RWPE1 (cell line): ENCODE results near the gene WASF2.
A peak's percentile ranks its signal among the peaks of the same experiment; 100 is the strongest.

Experiments
- CTCF ChIA-PET: fragments of 350-600 bp; sonication (Branson Sonifier 250); formaldehyde crosslinking; extraction: SDS; loops from one replicate; lab custom pipeline; 2021; lab: Yijun Ruan, JAX
- POLR2A ChIA-PET: fragments of 400-600 bp; formaldehyde crosslinking; extraction: SDS; loops from one replicate; lab custom pipeline; 2020; ENCODE audit warnings: antibody characterized with exemption; ENCODE audit not compliant: low non-redundant PET; lab: Yijun Ruan, JAX
- DNase-seq: peaks from one replicate; pipeline ENCODE4 v3.0.0; 2012; ENCODE audit warnings: low spot score
- H3K27ac ChIP-seq: fragments of 450-650 bp; 2 replicates; pipeline ENCODE4 v1.5.1; 2017
- TF ChIP-seq, protein P1 (sequence below): fragments of 450-650 bp; conservative IDR thresholded peaks from 2 replicates; pipeline ENCODE4 v1.5.1; 2017; ENCODE audit warnings: low read depth, mild to moderate bottlenecking

The WASF2 gene

DNA sequence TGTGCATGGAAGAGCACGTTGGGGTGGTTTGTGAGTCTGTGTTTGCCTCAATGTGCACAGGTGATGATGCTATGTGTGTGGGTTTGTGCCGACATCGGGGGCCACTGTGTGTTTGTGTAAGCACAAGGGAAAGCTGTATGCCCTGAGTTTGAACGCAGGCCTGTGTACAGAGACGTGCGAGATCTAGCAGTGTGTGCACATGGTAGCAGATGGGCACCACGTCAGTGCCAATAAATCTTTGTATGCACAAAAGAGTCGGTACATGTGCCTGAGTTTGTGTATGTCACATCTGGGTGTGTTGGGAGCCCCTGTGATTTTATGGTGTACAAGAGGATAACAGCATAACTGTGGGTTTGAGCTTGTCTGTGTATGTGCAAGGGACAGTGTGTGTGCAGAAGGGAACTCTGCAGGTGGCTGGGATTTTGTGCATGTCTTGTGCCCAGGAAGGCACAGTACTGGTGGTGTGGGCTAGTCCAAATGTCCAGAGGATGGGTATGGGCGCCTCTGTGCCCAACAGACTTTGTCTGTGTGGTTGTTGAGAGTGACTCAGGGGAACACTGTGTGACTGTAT, 32.0 kb upstream of the WASF2 start:
- CTCF ChIA-PET: no interaction called here
- POLR2A ChIA-PET: no interaction called here

DNA sequence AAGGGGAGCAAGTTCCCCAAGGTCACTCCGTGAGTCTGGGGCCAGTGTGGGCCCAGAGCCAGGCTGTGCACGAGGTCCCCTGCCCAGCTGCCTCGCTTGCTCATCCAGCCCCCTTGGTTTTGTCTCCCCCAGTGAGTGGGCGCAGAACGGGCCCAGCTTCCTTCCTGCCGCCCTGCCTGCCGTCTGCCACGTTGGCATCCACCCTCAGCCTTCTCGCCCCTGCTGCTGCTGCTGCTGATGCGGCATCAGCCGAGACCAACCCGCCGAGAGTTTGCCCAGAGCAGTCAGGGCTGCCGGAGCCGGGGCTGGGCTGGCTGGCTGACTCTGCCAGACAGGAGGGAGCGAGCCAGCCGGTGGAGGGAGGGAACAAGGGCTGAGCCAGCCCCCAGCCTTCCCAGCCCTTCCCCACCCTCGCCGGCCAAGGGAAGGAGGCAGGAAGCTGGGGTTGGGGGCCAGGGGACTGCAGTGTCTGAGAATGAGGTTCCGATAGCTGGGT, 31.4 kb upstream of the WASF2 start:
- DNase-seq: no peak
- POLR2A ChIA-PET: no interaction called here
- CTCF ChIA-PET: no interaction called here
- peak overlapping the region; percentile 98 for H3K27ac ChIP-seq
- TF ChIP-seq, protein P1, sequence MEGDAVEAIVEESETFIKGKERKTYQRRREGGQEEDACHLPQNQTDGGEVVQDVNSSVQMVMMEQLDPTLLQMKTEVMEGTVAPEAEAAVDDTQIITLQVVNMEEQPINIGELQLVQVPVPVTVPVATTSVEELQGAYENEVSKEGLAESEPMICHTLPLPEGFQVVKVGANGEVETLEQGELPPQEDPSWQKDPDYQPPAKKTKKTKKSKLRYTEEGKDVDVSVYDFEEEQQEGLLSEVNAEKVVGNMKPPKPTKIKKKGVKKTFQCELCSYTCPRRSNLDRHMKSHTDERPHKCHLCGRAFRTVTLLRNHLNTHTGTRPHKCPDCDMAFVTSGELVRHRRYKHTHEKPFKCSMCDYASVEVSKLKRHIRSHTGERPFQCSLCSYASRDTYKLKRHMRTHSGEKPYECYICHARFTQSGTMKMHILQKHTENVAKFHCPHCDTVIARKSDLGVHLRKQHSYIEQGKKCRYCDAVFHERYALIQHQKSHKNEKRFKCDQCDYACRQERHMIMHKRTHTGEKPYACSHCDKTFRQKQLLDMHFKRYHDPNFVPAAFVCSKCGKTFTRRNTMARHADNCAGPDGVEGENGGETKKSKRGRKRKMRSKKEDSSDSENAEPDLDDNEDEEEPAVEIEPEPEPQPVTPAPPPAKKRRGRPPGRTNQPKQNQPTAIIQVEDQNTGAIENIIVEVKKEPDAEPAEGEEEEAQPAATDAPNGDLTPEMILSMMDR: no peak

More for the DNA sequence above, 32.0 kb upstream of the WASF2 start:
- TF ChIP-seq, protein P1: no peak
- H3K27ac ChIP-seq: peak overlapping the region; percentile 98
- no peak for DNase-seq

DNA sequence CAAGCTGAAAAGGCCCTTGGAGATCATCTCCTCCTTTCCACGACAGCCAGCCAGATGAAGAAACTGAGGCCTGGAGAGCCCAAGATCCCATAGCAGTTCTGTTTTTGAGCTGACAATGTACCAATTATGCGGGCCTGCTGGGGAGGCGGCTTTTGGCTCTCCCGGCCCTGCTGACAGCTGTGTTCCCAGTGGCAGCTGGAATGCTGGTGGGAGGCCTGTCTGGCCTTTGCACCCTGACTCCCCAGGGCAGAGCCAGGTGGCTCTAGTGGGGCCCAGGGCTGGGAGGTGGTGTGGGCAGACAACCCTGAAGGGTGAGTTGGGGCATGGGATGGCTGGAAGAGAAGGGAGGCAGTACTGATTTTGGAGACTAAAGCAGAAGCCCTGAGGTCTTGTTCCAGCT, 30.7 kb upstream of the WASF2 start:
- TF ChIP-seq, protein P1: no peak
- ChIA-PET CTCF (no interaction called here), POLR2A (no interaction called here)
- H3K27ac ChIP-seq: peak overlapping the region; percentile 98
- DNase-seq: no peak

DNA sequence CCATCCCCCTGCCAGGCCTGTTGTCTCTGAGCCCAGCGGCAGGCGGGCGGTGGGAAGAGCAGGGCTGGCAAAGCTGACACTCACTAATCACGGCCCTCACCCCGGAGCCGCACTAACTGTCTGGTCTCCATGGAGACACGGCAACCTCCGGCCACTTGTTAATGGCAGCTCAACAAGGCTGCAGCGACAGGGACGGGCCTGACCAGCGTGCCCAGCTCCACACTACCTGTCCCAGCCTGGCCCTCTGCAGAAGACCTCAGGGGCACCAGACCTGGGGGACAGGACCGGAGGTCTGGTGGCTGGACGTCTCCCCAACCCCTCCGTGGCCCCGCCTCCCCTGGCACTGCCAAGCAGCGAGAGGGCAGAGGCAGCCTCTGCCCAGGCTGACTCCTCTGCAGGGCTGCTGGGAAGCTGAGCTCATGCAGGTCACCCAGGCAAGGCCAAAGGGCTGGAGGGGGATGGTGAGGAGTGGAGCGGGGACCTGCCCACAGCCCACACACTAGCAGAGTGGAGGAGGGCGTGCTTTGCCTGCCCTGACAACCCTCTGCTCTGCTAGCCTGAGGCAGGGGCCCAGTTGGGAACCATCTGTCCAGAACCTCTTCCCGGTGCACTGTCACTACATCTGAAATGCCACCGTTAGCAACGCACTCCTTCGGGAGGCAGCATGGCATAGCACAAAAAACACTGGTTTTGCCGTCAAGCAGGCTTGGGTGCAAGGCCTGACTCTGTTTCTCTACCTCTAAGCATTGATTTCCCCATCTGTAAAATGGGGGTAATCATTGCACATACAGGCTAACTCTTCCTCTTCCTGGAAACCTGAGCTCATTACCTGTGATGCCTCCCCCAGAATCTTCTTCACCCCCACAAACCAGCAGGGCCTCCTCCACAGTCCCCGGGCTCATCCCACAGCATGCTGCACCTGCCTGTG, 29.6 kb upstream of the WASF2 start:
- DNase-seq: no peak
- CTCF ChIA-PET: interaction anchor here (0.6 kb wide), 1 partner anchor 139 kb away, joined by 6 read pairs; no protein-coding TSS in a partner anchor

GRCh38 chr1:27518808-27519207, 28.8 kb upstream of the WASF2 start:
- POLR2A ChIA-PET: no interaction called here
- CTCF ChIA-PET: interaction anchor here (0.6 kb wide), 2 partner anchors 12 to 139 kb away, joined by 6 read pairs; no protein-coding TSS in a partner anchor
- H3K27ac ChIP-seq: peak overlapping the region; percentile 98
- no peak for DNase-seq
- TF ChIP-seq, protein P1: no peak

More for the DNA sequence above, 29.6 kb upstream of the WASF2 start:
- TF ChIP-seq, protein P1: no peak
- POLR2A ChIA-PET: no interaction called here
- H3K27ac ChIP-seq: peak overlapping the region; percentile 98
